BJ (cell line): ENCODE measurements around the gene TNNT2. TPM values are rescaled to one million over a fixed set of nuclear protein-coding genes. Genes with fewer than 3 reads are reported as not detected.

Experiments
- CTCF ChIA-PET: fragments of 350-600 bp; formaldehyde crosslinking; extraction: SDS; loops from one replicate; lab custom pipeline; 2021; ENCODE audit warnings: antibody characterized with exemption, inconsistent platforms; lab: Yijun Ruan, JAX
- POLR2A ChIA-PET: fragments of 300-600 bp; sonication (Branson Sonifier 250); formaldehyde crosslinking; extraction: SDS; loops from one replicate; lab custom pipeline; 2021; ENCODE audit warnings: antibody characterized with exemption; lab: Charles Lee
- DNase-seq: peaks from one replicate; pipeline ENCODE4 v3.0.0-alpha.2; 2011; ENCODE audit warnings: low read depth
- H3K27me3 ChIP-seq: 2 replicates; pipeline ENCODE4 v1.6.0; 2011; ENCODE audit warnings: low read length; ENCODE audit not compliant: control insufficient read depth, insufficient read depth
- H3K36me3 ChIP-seq: 2 replicates; pipeline ENCODE4 v1.5.1; 2011; ENCODE audit warnings: low read length; ENCODE audit not compliant: control insufficient read depth, insufficient read depth
- H3K4me3 ChIP-seq: 2 replicates; pipeline ENCODE4 v1.5.1; 2011; ENCODE audit warnings: low read depth, mild to moderate bottlenecking, control low read depth, low read length
- polyA plus RNA-seq: library from polyadenylated mRNA; depleted of rRNA; stranded (reverse); fragments of >200 nt; gene quantifications from 2 replicates; pipeline ENCODE4 v1.2.3, GENCODE V29; 2011
- TF ChIP-seq, protein P1 (sequence below): IDR thresholded peaks from 2 replicates; pipeline ENCODE4 v1.5.1; 2011; ENCODE audit warnings: low read depth, mild to moderate bottlenecking, control low read depth, inconsistent platforms, low read length, moderate library complexity; ENCODE audit not compliant: insufficient read depth

Gene TNNT2
- polyA plus RNA-seq, 1 experiment, result not detected

DNA sequence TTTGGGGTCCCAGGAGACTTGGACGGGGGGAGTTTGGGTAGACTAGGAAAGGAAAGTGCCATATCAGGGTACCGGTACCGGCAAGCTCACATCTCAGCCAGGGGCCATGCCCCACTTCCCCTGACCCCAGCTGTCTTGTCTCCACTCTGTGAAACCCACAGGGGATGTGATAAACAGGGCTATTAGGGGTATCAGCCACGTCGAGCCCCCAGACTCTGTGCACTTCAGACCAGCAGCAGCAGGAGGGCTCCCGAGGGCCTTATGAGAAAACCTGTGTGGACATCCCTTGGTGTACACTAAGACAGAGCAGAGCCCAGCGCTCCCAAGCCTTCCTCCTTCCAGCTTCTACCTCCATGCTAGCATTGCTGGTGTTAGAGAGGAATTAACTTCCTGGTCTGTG, 46.3 kb downstream of the TNNT2 start:
- H3K36me3 ChIP-seq, result no peaks in the 10 kb centered on the region
- CTCF ChIA-PET, result interaction anchor here (2.1 to 5.7 kb wide), 2 partner anchors 16 to 77 kb away, joined by 8 to 43 read pairs; no protein-coding TSS in a partner anchor
- no peak for DNase-seq
- TF ChIP-seq, protein P1, sequence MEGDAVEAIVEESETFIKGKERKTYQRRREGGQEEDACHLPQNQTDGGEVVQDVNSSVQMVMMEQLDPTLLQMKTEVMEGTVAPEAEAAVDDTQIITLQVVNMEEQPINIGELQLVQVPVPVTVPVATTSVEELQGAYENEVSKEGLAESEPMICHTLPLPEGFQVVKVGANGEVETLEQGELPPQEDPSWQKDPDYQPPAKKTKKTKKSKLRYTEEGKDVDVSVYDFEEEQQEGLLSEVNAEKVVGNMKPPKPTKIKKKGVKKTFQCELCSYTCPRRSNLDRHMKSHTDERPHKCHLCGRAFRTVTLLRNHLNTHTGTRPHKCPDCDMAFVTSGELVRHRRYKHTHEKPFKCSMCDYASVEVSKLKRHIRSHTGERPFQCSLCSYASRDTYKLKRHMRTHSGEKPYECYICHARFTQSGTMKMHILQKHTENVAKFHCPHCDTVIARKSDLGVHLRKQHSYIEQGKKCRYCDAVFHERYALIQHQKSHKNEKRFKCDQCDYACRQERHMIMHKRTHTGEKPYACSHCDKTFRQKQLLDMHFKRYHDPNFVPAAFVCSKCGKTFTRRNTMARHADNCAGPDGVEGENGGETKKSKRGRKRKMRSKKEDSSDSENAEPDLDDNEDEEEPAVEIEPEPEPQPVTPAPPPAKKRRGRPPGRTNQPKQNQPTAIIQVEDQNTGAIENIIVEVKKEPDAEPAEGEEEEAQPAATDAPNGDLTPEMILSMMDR, result no peak
- POLR2A ChIA-PET, result no interaction called here
- H3K27me3 ChIP-seq, result peaks cover 7% of the 10 kb centered on the region; the same call in 1 of the 2 replicates
- H3K4me3 ChIP-seq, result no peak overlapping the region

DNA sequence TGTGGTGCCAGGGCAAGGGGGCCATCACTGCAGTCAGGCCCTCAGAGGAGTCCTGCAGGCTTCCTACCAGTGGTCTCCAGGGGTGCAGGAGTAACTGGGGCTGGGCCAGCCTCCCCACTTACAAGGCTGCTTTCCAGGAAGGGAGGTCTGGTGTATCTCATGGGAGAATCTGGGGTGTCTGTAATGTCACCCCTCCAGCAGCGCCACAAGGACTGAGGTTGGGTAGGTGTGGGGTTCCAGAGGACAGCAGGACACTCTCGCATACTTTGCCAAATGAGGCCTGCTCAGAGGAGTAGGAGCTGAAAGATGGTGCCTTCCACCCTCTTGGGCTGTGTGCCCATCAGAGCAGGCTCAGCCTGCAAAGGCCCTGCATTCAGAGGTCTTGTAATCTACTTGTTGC, 46.9 kb downstream of the TNNT2 start:
- H3K4me3 ChIP-seq, result no peak overlapping the region
- H3K27me3 ChIP-seq, result peaks cover 7% of the 10 kb centered on the region; the same call in 1 of the 2 replicates
- CTCF ChIA-PET, result interaction anchor here (2.1 to 5.7 kb wide), 2 partner anchors 16 to 76 kb away, joined by 8 to 43 read pairs; no protein-coding TSS in a partner anchor
- H3K36me3 ChIP-seq, result no peaks in the 10 kb centered on the region
- TF ChIP-seq, protein P1, result no peak
- no peak for DNase-seq
- POLR2A ChIA-PET, result no interaction called here

DNA sequence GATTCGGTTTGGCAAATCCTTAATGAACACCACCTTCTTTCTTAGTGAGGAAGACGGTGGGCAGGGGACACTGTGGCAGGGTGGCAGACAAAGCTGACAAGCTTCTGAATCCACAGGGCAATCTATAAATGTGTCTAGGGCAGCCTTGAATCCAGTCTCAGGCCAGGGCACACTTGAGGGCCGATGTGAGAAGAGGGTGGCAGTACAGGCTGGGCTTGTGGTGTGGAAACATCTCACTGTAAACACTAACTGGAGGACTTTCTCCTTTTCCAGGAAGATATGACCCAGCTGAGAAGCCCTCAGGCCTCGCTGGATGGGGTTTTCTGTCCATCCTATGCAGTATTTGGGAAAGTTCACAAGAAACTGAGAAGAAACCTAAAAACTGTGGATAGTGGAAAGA, 47.7 kb downstream of the TNNT2 start:
- DNase-seq, result no peak
- POLR2A ChIA-PET, result no interaction called here
- TF ChIP-seq, protein P1, result no peak

DNA sequence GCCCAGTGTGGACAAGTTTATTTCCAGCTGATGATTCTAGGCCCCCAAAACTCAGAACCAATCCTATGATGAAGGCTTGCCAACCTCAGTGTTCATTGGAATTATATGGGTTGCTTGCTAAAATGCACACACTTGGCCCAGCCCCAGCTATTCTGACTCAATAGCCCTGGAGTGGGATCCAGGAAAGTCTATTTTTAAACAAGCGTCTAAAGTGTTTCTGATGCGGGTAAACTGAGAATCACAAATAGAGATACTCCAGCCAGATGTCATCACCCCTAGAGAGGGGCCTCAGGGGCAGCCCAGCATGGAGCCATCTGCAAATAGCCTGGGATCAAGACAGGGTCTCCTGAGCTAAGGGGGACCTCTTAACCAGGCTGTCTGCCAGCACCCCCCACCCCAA, 48.2 kb downstream of the TNNT2 start:
- DNase-seq, result no peak
- ChIA-PET POLR2A (no interaction called here), CTCF (interaction anchor here (0.7 to 5.7 kb wide), 3 partner anchors 17 to 273 kb away, joined by 3 to 43 read pairs (median 8); no protein-coding TSS in a partner anchor)
- peaks cover 9% of the 10 kb centered on the region for H3K27me3 ChIP-seq
- TF ChIP-seq, protein P1, result no peak
- no peak overlapping the region for H3K4me3 ChIP-seq
- no peaks in the 10 kb centered on the region for H3K36me3 ChIP-seq

More for the DNA sequence above, 47.7 kb downstream of the TNNT2 start:
- CTCF ChIA-PET, result interaction anchor here (0.7 to 5.7 kb wide), 3 partner anchors 17 to 274 kb away, joined by 3 to 43 read pairs (median 8); no protein-coding TSS in a partner anchor
- H3K36me3 ChIP-seq, result no peaks in the 10 kb centered on the region
- peaks cover 7% of the 10 kb centered on the region for H3K27me3 ChIP-seq
- H3K4me3 ChIP-seq, result no peak overlapping the region

DNA sequence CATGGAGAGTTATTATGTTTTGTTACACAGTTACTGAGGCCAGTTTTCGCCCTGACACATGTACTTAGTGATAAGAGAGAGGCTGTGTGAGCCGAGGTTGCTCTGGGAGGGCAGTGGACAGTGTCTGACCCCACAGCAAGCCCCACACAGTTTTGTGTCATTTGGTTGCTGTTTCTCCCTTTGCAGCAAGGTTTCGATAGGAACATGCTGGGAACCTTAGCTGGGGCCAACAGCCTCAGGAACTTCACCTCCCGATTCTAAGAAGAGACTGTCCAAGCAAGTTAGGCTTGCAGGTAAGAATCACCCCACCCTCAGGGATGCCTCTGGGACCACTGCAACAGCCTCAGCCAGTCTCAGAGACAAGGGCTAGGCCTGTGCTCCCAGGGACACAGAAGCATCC, 48.9 kb downstream of the TNNT2 start:
- ChIA-PET CTCF (interaction anchor here (5.7 kb wide), 1 partner anchor 18 kb away, joined by 43 read pairs; no protein-coding TSS in a partner anchor), POLR2A (no interaction called here)
- Histone ChIP-seq H3K36me3 (no peaks in the 10 kb centered on the region), H3K27me3 (peaks cover 7% of the 10 kb centered on the region), H3K4me3 (no peak overlapping the region)
- TF ChIP-seq, protein P1, result no peak
- DNase-seq, result no peak
